ENCODE data around the gene ARL5A. TPM values are rescaled to one million over a fixed set of nuclear protein-coding genes. Genes with fewer than 3 reads are reported as not detected.

The ARL5A gene
- total and polyA plus RNA-seq, 8 donors = 4.6 to 27.5 (median 16.5) TPM

DNA sequence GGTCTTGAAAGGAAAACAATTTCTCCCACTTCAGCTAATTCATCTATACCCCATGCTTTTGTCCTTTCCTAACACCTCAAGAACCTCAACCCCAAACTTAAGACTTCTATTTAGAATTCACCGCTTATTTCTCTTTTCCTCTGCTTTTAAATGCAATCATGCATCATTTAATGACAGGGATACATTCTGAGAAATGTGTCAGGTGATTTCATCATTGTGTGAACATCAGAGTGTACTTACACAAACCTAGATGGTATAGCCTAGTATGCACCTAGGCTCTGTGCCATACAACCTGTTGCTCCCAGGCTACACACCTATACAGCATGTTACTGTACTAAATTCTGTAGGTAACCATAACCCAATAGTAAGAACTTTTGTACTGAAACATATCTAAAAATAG is 22.9 kb downstream of the ARL5A start:
- no peak for FAIRE-seq
- no peaks in the 10 kb centered on the region for H3K27me3 ChIP-seq
- intact Hi-C loops (cut with DNase I) = no loop called here
- H3K9me3 ChIP-seq = no peaks in the 10 kb centered on the region
- H3K4me3 ChIP-seq = no peak overlapping the region
- no peaks in the 10 kb centered on the region for H3K4me1 ChIP-seq
- 99 to 100% methylated on average over 1 of the region's 1 CpG for WGBS, 2 donors
- DNase-seq = no peak
- no peak for ATAC-seq
- no peaks in the 10 kb centered on the region for H3K36me3 ChIP-seq
- no peak overlapping the region for H3K27ac ChIP-seq
- TF ChIP-seq, protein P1, sequence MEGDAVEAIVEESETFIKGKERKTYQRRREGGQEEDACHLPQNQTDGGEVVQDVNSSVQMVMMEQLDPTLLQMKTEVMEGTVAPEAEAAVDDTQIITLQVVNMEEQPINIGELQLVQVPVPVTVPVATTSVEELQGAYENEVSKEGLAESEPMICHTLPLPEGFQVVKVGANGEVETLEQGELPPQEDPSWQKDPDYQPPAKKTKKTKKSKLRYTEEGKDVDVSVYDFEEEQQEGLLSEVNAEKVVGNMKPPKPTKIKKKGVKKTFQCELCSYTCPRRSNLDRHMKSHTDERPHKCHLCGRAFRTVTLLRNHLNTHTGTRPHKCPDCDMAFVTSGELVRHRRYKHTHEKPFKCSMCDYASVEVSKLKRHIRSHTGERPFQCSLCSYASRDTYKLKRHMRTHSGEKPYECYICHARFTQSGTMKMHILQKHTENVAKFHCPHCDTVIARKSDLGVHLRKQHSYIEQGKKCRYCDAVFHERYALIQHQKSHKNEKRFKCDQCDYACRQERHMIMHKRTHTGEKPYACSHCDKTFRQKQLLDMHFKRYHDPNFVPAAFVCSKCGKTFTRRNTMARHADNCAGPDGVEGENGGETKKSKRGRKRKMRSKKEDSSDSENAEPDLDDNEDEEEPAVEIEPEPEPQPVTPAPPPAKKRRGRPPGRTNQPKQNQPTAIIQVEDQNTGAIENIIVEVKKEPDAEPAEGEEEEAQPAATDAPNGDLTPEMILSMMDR (IDR thresholded peaks at IDR 0.05) = no peak

DNA sequence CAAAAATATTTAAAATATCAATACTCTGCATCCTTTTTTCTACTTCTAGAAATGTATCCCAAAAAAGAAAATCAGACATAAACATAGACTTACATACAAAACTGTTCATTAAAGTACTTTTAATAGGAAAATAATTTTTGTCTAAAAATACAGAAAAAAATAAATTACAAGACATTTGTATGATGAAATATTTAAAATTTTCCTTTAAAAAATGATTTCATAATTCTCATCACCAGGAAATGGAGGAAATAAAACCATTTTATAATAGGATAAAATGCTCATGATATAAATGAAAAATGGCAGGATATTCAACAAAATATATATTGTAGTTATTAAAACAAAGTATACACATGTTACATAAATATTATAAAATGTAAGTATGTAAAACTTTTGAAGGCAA is 24.4 kb downstream of the ARL5A start:
- no peaks in the 10 kb centered on the region for H3K27me3 ChIP-seq
- FAIRE-seq (peak; percentile 29), DNase-seq (no peak), ATAC-seq (no peak)
- no peak overlapping the region for H3K4me3 ChIP-seq
- H3K27ac ChIP-seq = no peak overlapping the region
- no peaks in the 10 kb centered on the region for H3K9me3 ChIP-seq
- no peaks in the 10 kb centered on the region for H3K4me1 ChIP-seq
- H3K36me3 ChIP-seq = no peaks in the 10 kb centered on the region
- TF ChIP-seq, protein P1 (IDR thresholded peaks at IDR 0.05) = no peak
- intact Hi-C loops (cut with DNase I) = no loop called here

DNA sequence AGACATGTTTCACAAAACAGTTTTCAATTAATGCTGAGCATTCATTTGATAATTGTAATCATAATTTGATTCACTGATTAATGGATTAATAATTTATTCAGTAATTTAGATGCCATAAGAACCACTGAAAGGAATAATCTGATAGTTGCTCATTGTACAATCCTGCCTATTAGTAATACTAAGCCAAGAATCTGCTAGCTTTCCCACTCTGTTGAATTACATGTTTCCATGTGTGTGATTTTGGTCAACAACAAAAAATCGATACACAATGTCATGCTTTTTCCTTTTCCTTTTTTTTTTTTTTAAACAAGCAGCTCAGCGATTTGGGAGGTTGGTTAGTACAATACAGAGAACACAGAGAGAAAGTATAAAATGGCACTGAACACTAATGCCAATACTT is 25.9 kb downstream of the ARL5A start:
- Histone ChIP-seq H3K27me3 (no peaks in the 10 kb centered on the region), H3K9me3 (no peaks in the 10 kb centered on the region), H3K4me3 (no peak overlapping the region), H3K36me3 (no peaks in the 10 kb centered on the region), H3K4me1 (no peaks in the 10 kb centered on the region), H3K27ac (no peak overlapping the region)
- peak; percentile 53 to 84 (median 74) for ATAC-seq
- 36 to 38% methylated on average over 2 of the region's 2 CpGs for WGBS, 2 donors
- TF ChIP-seq, protein P1 (IDR thresholded peaks at IDR 0.05) = no peak
- no peak for DNase-seq
- intact Hi-C loops (cut with DNase I) = no loop called here
- no peak for FAIRE-seq

DNA sequence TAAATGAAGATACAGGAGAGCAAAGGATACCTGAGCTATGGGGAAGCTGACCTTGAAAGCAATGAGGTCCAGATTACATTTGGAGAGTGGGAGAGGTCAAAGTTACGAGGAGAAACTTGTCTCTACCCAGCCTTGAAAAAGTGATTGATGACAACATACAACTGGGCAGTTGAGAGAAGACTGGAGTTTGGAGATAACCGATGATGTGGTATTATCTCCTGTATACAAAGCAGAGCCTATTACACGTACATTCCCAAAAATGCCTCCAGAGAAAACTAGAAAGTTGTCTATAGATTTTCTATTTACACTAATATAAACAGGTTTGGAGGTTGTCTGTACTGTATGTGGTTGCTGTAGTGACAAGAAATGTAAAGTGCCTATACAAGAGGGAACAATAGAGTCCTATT is 28.3 kb downstream of the ARL5A start:
- no peak for FAIRE-seq
- intact Hi-C loops (cut with DNase I) = no loop called here
- H3K36me3 ChIP-seq = no peaks in the 10 kb centered on the region
- H3K4me1 ChIP-seq = no peaks in the 10 kb centered on the region
- no peak overlapping the region for H3K4me3 ChIP-seq
- 84% methylated on average over 3 of the region's 3 CpGs for WGBS, 2 donors
- TF ChIP-seq, protein P1 (IDR thresholded peaks at IDR 0.05) = no peak
- no peaks in the 10 kb centered on the region for H3K27me3 ChIP-seq
- no peaks in the 10 kb centered on the region for H3K9me3 ChIP-seq
- no peak for ATAC-seq
- H3K27ac ChIP-seq = no peak overlapping the region
- DNase-seq = no peak

DNA sequence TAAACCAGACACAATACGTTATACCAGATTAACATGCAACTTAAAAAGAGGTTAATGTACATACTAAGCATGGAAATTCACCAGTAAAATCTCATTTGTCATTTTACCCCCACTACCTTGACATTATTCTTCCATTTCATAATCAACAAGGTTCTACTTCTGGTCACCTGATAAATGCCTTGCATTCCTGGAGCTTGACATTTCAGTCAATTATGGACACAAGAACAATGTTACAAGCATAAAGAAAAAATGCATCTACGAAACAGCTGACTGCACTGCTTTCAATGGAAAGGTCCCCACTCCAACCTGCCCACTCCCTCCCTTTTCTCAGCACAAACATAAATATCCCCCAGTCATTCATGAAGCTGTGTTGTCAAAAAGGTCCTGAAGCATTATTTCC is 31.4 kb downstream of the ARL5A start:
- no peaks in the 10 kb centered on the region for H3K9me3 ChIP-seq
- H3K27ac ChIP-seq = no peak overlapping the region
- no peaks in the 10 kb centered on the region for H3K4me1 ChIP-seq
- no peaks in the 10 kb centered on the region for H3K27me3 ChIP-seq
- TF ChIP-seq, protein P1 (IDR thresholded peaks at IDR 0.05) = no peak
- ATAC-seq = no peak
- FAIRE-seq = no peak
- H3K36me3 ChIP-seq = no peaks in the 10 kb centered on the region
- no peak overlapping the region for H3K4me3 ChIP-seq
- DNase-seq = no peak
- 85 to 88% methylated on average over 2 of the region's 2 CpGs for WGBS, 2 donors
- intact Hi-C loops (cut with DNase I) = no loop called here

Measured in pancreas (tissue), 10 donors.